ENCODE results near the gene PUM2.
A peak's percentile ranks its signal among the peaks of the same experiment; 100 is the strongest.

The PUM2 gene

DNA sequence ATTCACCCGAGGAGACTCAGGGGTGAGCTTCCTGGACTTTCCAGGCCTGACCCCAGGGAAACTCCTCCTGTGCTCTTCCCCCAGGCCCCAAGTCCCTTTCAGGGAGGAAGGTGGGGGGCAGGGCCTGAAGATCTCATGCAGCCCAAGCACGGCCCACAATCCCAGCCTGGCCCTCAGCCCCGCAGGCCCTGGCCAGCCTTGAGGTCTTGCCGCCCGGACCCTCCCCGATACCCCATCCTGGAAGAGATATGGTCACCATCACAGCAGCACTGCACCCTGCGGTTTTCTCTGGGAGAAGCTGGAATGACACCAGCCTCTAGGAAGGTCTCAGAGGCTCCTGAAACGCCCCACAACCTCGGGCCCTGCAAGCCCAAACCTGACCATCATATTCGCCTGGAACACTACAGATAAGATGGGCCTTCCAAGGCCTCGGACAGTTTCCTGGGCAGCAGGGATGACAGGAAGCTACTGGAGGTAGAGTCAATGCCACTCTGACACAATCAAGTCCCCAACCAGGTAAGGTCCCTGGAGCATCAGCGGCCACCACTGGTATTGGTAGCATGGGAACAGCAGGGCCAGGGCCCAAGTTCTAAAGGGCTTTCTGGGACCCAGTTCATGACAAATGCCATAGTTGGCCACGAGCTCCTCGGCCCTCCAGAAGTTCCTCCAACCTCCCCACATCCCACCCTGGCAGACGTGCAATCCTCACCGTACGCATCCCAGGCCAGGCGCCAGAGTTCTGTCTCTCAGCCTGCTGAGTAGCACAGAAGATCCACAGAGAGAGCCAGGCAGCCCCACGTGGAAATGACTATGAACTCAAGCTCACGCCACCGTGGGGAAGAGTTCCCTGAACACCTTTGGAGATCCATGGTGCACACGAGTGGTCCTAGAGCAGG is 134.3 kb downstream of the PUM2 start:
- no peak for DNase-seq (ENCODE audit: low spot score)

DNA sequence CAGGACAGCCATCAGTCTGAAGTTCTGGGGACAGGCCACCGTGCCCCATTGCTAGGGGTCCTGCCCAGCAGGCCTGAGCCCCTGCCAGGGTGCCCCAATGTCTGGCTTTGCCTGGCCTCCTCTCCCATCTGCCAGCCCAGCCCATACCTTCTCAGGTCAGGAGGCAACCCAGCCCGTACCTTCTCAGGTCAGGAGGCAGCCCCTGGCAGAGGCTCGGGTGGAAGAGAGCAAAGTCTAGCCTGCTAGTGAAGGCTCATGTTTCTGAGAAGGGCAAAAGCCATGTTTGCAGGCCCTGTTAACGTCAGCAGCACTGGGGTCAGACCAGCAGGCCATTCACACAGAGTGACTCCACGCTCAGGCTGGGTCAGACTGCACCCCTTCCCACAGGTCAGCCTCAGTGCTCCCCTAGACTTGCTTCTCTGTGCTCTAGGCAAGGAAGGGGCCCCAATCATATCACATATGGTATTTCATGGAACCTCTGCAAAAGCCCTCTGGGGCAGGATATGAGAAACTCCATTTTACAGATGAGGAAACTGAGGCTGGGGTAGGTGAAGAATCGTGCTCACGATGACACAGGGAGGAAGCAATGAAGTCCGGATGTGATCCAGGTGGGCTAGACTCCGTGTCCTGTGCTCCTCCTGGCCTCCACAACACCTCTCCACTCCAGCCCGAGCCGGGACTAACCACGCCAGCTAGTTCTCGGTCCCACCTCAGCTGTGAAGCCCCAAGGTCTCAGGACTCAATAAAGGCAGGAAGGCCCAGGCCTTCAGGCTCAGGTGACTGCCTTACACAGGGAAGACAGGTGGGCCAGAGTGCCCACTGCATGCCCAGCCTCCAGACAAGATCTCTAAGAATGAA is 135.2 kb downstream of the PUM2 start:
- DNase-seq (ENCODE audit: low spot score), result no peak

DNA sequence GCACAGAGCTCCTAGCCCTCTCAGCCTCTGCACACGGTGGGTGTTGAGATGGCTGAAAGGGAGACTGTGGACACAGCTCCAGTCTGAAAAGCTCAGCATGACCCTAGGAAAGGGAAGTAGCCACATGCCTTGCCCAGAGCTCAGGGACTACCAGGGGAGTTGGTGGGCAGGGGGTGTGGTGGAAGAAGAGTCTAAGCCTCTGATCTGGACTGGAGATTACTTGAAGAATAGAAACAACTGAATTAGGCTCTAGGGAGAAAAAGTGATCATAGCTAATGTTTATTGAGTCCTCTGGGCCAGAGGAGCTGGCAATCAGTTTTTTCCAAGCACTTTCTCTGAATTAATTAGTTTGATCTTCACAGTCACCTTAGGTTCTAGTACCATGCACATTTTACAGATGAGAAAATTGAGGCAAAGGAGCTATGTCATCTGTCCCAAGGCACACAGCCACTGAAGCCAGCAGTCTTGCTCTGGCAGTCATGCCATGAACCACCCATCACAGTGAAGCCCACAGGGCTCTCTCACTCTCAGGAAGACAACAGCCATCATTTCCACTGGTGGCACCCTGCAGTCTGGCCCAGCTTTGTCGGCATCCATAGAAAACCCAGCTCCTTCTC is 136.0 kb downstream of the PUM2 start:
- no peak for DNase-seq (ENCODE audit: low spot score)

DNA sequence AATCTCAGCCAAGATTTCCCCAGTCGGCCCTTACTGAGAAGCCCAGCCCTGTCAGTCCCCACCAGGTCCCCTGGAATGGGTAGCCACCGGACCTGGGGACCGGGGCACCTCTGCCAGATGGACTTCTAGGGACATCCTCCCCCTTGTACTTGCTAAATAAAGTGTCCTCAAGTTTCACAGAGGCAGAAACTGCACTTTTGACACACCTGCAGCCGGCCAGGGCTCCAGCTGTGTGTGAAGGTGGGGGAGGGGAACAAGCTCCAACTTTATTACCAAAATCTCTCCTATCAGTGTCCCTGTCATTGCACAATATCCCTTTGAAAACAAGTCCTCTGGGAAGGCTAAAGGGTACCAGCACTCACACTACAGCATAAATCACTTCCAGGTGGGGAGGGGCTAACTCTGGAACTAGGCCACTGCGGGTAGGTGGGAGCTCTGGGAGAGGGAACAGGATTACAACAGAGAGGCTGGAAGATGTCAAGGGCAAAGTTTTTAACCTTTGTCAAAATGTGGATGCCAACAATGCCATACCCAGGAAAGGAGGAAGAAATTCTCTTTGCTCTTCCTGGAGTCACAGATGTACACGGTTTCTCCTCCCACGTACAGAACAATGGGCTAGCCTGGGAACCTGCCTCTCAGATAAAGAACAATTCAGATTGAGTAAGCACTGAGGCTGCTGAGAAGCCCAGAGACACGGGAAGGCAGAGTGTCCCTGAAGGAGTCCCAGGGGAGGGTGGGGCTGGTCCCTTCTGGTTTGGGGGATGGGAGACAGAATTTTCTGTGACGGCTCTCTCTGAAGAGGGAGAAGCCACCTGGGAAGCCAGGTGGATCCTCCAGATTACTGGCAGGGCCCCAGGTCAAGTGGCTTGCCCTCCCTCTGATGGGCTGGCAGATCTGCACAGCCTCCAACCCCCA is 136.7 kb downstream of the PUM2 start:
- DNase-seq (ENCODE audit: low spot score), result no peak

DNA sequence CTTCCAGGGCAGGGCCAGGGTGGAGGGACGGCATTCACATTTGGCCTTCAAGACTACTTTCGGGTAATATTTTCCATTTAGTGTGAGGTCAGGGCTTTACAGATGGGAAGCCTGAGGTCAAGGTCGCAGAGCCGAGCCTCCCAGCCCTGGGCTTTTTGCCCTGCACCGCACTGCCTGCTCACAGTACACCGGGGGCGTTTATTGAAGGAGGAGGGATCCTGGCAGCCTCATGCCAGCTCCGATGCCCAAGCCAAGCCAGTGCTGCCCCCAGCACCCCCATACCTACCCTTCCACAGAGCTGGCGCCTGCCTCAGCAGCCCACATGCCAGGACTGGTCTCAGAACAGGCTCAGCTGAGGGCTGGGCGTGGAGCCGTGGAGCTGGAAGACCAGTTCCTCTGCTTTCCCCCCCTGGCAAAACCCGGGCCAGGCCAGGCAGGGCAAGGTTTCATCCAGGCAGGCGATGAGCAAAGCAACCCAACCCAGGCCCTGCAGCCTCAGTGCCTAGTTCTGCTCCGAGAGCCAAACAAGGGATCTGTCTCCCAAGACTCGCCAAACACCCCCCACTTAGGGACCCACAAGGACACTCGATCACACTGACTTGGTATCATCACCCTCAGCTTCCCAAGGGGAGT is 137.7 kb downstream of the PUM2 start:
- no peak for DNase-seq (ENCODE audit: low spot score)

DNA sequence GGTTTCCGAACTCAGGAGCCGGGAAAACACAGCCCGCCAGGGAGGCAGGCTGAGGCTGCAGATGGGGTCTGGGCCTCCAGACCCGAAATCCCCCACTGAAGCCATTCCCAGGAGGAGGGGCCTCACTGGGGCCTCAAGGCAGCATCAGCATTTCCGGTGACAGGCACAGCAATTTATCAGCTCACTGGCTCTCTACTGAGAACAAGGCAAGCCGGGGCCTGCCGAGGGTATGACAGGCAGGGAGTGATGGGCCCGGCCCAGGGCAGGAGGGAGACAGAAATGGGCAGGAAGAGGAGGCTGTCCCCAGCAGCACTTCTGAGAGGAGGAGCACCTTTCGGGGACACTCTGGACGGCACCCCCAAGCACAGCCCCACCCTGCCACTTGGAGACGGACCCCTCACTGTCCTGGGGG is 138.2 kb downstream of the PUM2 start:
- DNase-seq (ENCODE audit: low spot score), result peak; percentile 57

DNA sequence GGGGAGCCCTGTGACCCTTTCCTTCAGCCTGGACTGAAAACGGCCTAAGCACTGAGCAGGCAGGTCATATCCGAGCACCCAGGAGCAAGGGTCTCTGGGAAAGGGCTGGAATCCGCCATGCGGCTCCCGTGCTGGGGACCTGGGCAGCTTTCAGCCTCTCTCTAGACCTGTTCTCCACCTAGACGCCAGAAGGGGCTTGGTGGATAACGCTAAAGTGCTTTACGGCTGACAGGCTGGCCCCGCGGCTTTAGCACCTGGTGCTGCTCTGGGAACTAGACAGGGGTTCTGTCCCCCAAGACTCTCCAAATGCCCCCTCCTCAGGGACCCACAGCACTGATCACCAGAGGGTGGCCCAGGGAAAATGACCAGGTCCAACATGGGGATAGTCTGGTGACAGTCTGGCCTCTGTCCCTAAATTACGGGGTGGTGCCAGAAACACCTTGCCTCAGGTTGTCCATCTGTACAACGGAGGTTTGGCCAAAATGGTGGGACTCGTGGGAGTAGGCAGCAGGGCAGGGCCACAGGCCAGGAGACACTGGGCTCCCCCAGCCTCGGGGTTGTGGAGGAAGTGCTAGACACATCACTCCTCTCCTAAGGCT is 138.7 kb downstream of the PUM2 start:
- DNase-seq (ENCODE audit: low spot score), result no peak

DNA sequence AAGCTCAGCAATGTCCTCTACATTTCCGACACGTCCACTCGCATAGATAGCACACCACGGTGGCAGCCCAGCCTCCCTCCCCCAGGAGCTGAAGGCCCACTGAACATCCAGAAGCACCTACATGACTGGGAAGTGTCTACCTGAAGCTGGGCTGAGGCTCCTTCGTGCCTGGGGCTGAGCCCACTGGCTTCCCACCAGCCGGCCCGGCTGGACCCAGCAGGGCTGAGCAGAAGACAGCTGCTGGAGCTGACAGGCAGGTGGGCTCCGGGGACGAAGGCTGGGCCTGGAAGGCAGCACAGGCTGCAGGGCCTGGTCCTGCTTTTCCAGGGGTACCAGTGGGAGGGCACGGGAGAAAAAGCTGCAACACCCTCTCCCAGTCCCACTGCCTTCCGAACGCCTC is 139.2 kb downstream of the PUM2 start:
- DNase-seq (ENCODE audit: low spot score), result no peak

DNA sequence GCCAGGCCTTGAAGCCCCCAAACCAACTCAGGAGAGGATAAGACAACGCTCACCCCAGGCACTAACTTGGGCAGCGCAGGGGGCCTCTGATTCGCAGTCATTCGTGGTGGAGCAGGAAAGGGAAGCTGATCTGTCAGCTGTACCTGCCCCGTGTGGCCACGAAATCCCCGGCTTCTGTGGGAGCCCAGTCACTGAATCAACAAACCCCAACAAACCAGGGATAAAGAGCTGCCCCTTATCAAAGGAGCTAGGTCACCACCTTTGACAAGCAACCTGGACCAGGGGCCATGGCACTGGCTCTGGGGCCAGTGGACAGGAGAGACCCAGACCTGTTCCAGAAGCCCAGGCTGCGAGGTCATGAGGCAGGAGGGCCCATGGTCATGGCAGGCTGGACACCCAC is 140.2 kb downstream of the PUM2 start:
- DNase-seq (ENCODE audit: low spot score), result no peak

DNA sequence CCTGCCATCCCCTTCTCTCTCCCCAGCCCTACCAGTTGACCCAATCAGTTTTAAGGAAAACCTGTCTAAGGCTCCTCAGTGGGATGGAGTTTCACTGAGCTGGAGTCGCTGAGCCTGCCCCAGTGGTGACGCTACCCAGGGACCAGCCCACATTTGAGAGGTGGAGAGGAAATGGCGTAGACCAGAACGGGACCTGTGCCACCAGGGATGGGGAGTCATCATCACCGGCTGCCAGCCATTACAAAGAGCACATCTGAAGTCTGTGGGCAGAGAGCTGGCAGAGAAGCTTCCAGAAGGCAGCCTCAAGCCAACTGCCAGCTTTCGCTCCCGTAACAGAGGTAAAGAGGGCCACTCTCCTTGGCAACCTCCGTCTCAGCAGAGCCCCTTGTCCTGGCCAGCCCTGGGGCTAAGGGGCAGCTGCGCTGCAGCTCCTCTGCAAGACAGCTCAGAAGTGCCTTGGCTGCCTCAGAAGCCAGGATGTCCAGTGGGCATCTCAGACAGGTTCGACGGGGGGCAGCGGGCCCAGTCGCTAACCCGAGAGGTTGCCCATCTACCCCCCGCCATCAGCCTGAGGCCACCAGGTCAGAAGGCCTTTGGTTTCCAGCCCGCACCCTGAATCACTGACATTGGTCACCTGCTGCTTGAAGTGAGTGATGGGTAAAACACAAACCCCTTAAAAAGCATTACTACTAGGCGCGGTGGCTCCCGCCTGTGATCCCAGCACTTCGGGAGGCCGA is 141.1 kb downstream of the PUM2 start:
- DNase-seq (ENCODE audit: low spot score), result no peak

DNA sequence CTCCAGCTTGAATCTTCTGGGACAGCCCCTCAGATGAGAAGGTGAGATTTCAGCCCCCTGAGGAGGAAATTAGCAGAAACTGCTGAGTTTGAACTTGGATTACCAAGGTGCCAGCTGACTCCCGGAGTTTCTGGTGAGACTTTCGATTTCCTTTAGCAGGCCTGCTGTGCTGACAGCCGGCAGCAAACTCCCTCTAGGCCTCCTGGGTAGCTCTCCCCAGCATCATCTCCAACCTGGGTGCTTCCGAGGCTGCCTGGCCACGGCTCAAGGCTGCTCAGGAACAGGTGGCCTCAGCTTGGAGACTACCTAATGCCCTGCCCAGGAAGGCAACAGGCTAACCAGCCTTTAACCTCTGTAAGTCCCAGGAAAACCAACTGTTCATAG is 142.2 kb downstream of the PUM2 start:
- DNase-seq (ENCODE audit: low spot score), result no peak

DNA sequence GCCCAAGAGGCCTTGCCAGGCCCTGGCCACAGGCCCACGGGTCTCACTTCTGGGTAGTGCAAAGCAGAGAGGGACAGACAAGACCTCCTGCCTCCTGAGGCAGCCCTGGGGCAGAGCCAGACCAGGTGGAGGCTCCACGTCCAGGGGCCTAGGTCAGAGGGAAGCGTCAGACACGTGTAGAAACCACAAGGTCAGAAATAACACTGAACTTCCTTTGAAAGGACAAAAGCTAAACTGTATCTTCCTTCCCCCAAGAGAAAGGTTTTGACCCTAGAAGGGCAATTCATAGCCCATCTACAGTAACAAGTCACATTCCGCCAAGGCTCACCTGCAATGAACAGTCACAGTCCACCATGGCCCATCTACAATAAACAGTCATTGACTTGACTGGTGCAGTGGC is 143.6 kb downstream of the PUM2 start:
- DNase-seq (ENCODE audit: low spot score), result no peak

DNA sequence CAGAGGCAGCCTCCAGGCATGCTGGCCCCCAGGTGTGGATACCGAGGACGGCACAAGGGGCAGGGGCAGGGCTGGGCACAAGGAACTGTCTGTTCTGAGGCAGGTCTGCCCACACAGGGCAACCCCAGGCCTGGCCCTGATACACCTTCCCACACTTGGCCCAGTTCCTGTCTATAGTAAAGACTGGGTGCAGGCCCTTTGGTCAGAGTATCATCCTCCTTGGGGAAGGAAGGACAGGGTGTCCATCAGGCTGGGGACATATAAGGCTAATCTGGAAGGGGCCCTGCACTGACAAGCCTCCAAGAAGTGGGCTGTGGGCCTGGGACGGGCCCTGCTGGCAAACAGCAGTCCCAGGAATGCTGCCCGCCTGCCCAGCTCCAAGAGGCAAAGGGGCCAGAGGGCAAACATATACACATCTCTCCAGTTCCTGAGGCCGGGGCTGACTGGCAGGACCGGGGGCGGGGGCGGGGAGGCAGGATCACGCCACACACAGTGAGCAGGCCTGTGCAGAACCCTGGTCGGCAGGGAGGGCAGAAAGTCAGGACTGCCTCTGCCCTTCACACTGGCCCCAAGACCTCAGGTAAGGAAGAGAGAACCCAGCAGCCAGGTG is 144.6 kb downstream of the PUM2 start:
- no peak for DNase-seq (ENCODE audit: low spot score)

DNA sequence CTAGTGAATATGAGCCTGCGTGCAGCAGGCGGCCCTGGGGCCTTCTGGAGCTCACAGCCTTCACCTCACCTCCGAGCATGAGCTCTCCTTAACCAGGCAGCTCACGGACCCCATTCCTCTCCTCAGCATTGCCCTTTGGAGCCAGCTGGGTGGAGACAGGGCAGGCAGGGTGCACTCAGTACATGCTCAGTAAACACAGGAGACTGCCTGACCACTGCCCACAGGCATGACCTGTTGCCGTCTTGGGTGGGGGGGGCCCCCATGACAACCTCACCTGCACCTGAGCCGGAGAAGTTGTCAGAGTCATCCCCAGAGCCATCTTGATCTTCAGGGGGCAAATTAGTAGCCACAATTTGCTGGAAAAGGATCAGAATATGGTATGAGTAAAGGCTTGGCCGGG is 145.6 kb downstream of the PUM2 start:
- DNase-seq (ENCODE audit: low spot score), result no peak

DNA sequence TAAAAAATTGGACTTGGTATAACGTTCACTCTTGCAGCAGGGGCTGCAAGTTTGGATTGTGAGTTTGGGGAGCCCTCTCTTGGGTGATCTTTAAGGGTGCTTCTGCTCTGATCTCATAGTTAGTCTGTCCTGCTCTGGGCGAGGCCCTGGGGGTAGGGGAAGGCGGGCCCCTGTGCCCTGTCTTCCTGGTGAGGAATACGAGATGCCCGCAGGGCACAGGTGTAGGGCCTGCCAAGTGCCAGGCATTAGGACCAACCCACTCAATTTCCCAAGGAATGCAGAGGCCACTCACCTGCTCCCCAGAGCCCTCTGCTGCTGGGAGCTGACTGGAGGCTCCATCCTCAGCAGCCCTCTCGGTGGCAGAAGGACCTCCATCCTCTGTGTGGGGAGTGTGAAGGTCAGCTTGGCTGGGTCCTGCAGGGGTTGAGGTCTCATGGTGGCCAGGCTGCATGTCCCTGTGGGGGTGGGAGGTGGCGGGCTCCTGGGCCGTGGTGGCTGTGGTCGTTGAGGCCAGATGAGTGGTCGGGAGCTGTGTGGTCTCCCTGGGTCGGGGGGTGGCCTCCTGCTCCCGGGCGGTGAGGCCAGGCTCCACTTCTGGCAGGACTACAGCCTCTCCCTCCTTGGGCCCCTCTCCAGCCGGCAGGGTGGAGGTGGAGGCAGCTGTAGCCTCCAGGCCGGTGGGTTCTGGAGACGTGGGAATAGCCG is 147.0 kb downstream of the PUM2 start:
- no peak for DNase-seq (ENCODE audit: low spot score)

DNA sequence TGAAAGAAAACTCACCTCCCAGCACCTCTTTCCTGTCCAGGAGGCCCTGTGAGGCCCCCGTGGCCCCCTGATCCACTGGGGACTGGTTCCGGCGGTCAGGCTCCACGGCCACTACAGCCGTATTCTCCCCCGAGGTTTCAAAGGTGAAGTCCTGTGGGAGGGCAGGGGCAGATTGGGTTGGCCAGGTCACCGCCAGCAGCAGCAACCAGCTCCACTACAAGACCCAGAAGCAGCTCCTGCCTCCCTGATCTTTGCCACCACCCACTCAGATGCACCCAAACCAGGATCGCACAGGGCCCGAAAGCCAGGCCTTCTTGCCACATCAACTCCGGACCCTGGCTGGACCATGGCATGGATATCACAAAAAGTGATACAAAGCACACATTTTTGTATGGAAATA is 147.6 kb downstream of the PUM2 start:
- DNase-seq (ENCODE audit: low spot score), result no peak

DNA sequence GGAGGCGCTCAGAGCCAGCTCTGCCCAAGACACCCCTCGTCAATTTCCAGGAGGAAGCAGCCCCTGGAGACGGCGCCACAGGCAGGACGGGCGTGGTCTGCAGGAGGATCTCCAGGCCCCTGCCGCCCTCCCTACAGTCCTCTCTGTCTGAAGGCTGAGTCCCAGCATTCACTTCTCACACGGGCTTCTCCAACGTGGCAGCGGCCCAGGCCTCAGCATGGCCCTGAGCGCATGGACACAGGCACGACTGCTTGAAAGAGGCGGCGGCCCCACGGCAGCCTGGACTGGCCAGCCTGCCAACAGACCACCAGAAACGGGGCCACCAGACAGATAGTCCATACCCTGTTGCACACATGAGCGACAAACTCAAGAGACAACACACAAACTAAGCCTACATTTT is 149.0 kb downstream of the PUM2 start:
- no peak for DNase-seq (ENCODE audit: low spot score)

DNA sequence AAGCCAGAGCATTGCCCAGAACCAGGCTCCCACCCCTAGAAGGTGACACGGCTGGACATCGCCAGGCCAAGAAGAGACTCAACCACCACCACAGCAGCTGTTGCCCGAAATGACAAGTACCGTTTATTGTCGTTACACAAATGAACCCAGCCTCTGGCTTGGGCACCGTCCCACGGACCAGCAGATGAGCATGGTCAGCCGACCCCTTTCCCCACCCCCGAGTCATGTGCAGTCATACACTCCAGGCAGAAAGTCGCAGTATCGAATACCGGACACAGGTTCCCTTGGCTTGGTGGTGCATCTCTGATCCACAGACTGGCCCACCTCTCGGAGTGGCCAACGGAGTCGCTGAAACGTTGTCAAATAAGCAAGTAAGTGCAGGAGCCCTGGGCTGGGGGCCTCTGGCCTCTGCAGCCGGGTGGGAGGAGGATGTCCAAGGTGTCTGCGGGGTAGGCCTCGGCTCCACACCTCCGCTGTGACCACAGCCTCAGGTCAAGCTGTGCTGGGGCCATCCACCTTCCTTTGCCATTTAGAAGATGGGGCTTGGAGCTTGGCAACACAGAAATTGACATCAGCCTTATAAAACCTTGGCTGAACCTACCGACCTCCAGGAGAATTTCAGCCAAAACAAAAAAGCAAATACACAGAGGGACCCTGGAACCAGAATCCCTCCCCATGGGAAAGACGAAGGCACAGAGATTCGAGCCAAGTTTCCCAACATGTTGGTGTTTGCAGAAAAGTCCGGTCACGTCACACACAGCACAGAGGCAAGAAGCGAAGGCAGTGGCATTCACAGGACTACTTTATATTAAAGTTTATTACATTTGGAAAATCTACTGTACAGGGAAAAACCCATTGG is 149.7 kb downstream of the PUM2 start:
- no peak for DNase-seq (ENCODE audit: low spot score)

Data from iPS-NIHi11 (cell line).